ENCODE data around the gene METTL2B.
"Not testable (repeated sequence)": the region's sequence is repeated elsewhere in the genome, so short reads cannot be mapped to it uniquely, and the experiment has no call there.

The METTL2B gene

GRCh38 chr7:128507321-128507993, 30.9 kb downstream of the METTL2B start:
- H2AFZ ChIP-seq (ENCODE audit: low read length); H3K4me1 ChIP-seq (ENCODE audit: insufficient read depth, low read length, poor library complexity, severe bottlenecking); H3K4me2 ChIP-seq (ENCODE audit: low read depth, low read length, poor library complexity, severe bottlenecking); H3K9me2 ChIP-seq (replicated peaks; ENCODE audit: low read depth, low read length); H4K20me1 ChIP-seq (ENCODE audit: insufficient read depth, low read length, poor library complexity, severe bottlenecking); H3K9ac ChIP-seq (ENCODE audit: low read depth, low read length, poor library complexity, severe bottlenecking); H3K79me2 ChIP-seq (ENCODE audit: insufficient read depth, low read length); H3K27me3 ChIP-seq (ENCODE audit: insufficient read depth, low read length, poor library complexity, severe bottlenecking); H3F3A ChIP-seq (ENCODE audit: low read depth); H3K36me3 ChIP-seq (ENCODE audit: insufficient read depth, low read length); H3K9me3 ChIP-seq (ENCODE audit: insufficient read depth, low read depth, low read length); H3K4me3 ChIP-seq (ENCODE audit: low read length, poor library complexity, severe bottlenecking): not testable (repeated sequence)

- not testable (repeated sequence) for H3K4me3 ChIP-seq (ENCODE audit: low read length, poor library complexity, severe bottlenecking); H3K9me3 ChIP-seq (ENCODE audit: insufficient read depth, low read depth, low read length); H3K4me2 ChIP-seq (ENCODE audit: low read depth, low read length, poor library complexity, severe bottlenecking); H3K9me2 ChIP-seq (replicated peaks; ENCODE audit: low read depth, low read length); H4K20me1 ChIP-seq (ENCODE audit: insufficient read depth, low read length, poor library complexity, severe bottlenecking); H2AFZ ChIP-seq (ENCODE audit: low read length); H3K27me3 ChIP-seq (ENCODE audit: insufficient read depth, low read length, poor library complexity, severe bottlenecking); H3K36me3 ChIP-seq (ENCODE audit: insufficient read depth, low read length); H3K9ac ChIP-seq (ENCODE audit: low read depth, low read length, poor library complexity, severe bottlenecking); H3K79me2 ChIP-seq (ENCODE audit: insufficient read depth, low read length); H3K4me1 ChIP-seq (ENCODE audit: insufficient read depth, low read length, poor library complexity, severe bottlenecking); H3F3A ChIP-seq (ENCODE audit: low read depth)
Observed at GRCh38 chr7:128511692-128512091, 35.1 kb downstream of the METTL2B start.

- not testable (repeated sequence) for H4K20me1 ChIP-seq (ENCODE audit: insufficient read depth, low read length, poor library complexity, severe bottlenecking); H3K9me3 ChIP-seq (ENCODE audit: insufficient read depth, low read depth, low read length); H3K36me3 ChIP-seq (ENCODE audit: insufficient read depth, low read length); H3K79me2 ChIP-seq (ENCODE audit: insufficient read depth, low read length); H3K9ac ChIP-seq (ENCODE audit: low read depth, low read length, poor library complexity, severe bottlenecking); H3K4me3 ChIP-seq (ENCODE audit: low read length, poor library complexity, severe bottlenecking); H3F3A ChIP-seq (ENCODE audit: low read depth); H3K4me2 ChIP-seq (ENCODE audit: low read depth, low read length, poor library complexity, severe bottlenecking); H3K27me3 ChIP-seq (ENCODE audit: insufficient read depth, low read length, poor library complexity, severe bottlenecking); H3K9me2 ChIP-seq (replicated peaks; ENCODE audit: low read depth, low read length); H2AFZ ChIP-seq (ENCODE audit: low read length); H3K4me1 ChIP-seq (ENCODE audit: insufficient read depth, low read length, poor library complexity, severe bottlenecking)
Observed at GRCh38 chr7:128515232-128515631, 38.7 kb downstream of the METTL2B start.

GRCh38 chr7:128517023-128517422, 40.5 kb downstream of the METTL2B start:
- H3K9me2 ChIP-seq (replicated peaks; ENCODE audit: low read depth, low read length); H4K20me1 ChIP-seq (ENCODE audit: insufficient read depth, low read length, poor library complexity, severe bottlenecking); H3K79me2 ChIP-seq (ENCODE audit: insufficient read depth, low read length); H3K27me3 ChIP-seq (ENCODE audit: insufficient read depth, low read length, poor library complexity, severe bottlenecking); H2AFZ ChIP-seq (ENCODE audit: low read length); H3K4me3 ChIP-seq (ENCODE audit: low read length, poor library complexity, severe bottlenecking); H3K9me3 ChIP-seq (ENCODE audit: insufficient read depth, low read depth, low read length); H3K4me2 ChIP-seq (ENCODE audit: low read depth, low read length, poor library complexity, severe bottlenecking); H3K4me1 ChIP-seq (ENCODE audit: insufficient read depth, low read length, poor library complexity, severe bottlenecking); H3K36me3 ChIP-seq (ENCODE audit: insufficient read depth, low read length); H3K9ac ChIP-seq (ENCODE audit: low read depth, low read length, poor library complexity, severe bottlenecking); H3F3A ChIP-seq (ENCODE audit: low read depth): not testable (repeated sequence)

GRCh38 chr7:128523226-128523931, 46.8 kb downstream of the METTL2B start:
- H2AFZ ChIP-seq (ENCODE audit: low read length); H3K9me2 ChIP-seq (replicated peaks; ENCODE audit: low read depth, low read length); H3K36me3 ChIP-seq (ENCODE audit: insufficient read depth, low read length); H3K27me3 ChIP-seq (ENCODE audit: insufficient read depth, low read length, poor library complexity, severe bottlenecking); H3K79me2 ChIP-seq (ENCODE audit: insufficient read depth, low read length); H4K20me1 ChIP-seq (ENCODE audit: insufficient read depth, low read length, poor library complexity, severe bottlenecking); H3K9me3 ChIP-seq (ENCODE audit: insufficient read depth, low read depth, low read length); H3K9ac ChIP-seq (ENCODE audit: low read depth, low read length, poor library complexity, severe bottlenecking); H3K4me1 ChIP-seq (ENCODE audit: insufficient read depth, low read length, poor library complexity, severe bottlenecking); H3F3A ChIP-seq (ENCODE audit: low read depth); H3K4me3 ChIP-seq (ENCODE audit: low read length, poor library complexity, severe bottlenecking): not testable (repeated sequence)
- peak overlapping the region; percentile 38 for H3K4me2 ChIP-seq (ENCODE audit: low read depth, low read length, poor library complexity, severe bottlenecking)

- H3K4me3 ChIP-seq (ENCODE audit: low read length, poor library complexity, severe bottlenecking); H3K9me3 ChIP-seq (ENCODE audit: insufficient read depth, low read depth, low read length); H3F3A ChIP-seq (ENCODE audit: low read depth); H4K20me1 ChIP-seq (ENCODE audit: insufficient read depth, low read length, poor library complexity, severe bottlenecking); H3K27me3 ChIP-seq (ENCODE audit: insufficient read depth, low read length, poor library complexity, severe bottlenecking); H3K79me2 ChIP-seq (ENCODE audit: insufficient read depth, low read length); H3K36me3 ChIP-seq (ENCODE audit: insufficient read depth, low read length); H3K9ac ChIP-seq (ENCODE audit: low read depth, low read length, poor library complexity, severe bottlenecking); H3K9me2 ChIP-seq (replicated peaks; ENCODE audit: low read depth, low read length); H2AFZ ChIP-seq (ENCODE audit: low read length); H3K4me1 ChIP-seq (ENCODE audit: insufficient read depth, low read length, poor library complexity, severe bottlenecking): not testable (repeated sequence)
- peak overlapping the region; percentile 38 for H3K4me2 ChIP-seq (ENCODE audit: low read depth, low read length, poor library complexity, severe bottlenecking)
Observed at GRCh38 chr7:128523932-128524524, 47.5 kb downstream of the METTL2B start.

GRCh38 chr7:128525584-128525983, 49.0 kb downstream of the METTL2B start:
- H3K36me3 ChIP-seq (ENCODE audit: insufficient read depth, low read length); H3K27me3 ChIP-seq (ENCODE audit: insufficient read depth, low read length, poor library complexity, severe bottlenecking); H4K20me1 ChIP-seq (ENCODE audit: insufficient read depth, low read length, poor library complexity, severe bottlenecking); H3K9me2 ChIP-seq (replicated peaks; ENCODE audit: low read depth, low read length); H3K9me3 ChIP-seq (ENCODE audit: insufficient read depth, low read depth, low read length); H3F3A ChIP-seq (ENCODE audit: low read depth); H3K4me2 ChIP-seq (ENCODE audit: low read depth, low read length, poor library complexity, severe bottlenecking); H3K4me3 ChIP-seq (ENCODE audit: low read length, poor library complexity, severe bottlenecking); H2AFZ ChIP-seq (ENCODE audit: low read length); H3K4me1 ChIP-seq (ENCODE audit: insufficient read depth, low read length, poor library complexity, severe bottlenecking); H3K9ac ChIP-seq (ENCODE audit: low read depth, low read length, poor library complexity, severe bottlenecking): not testable (repeated sequence)
- H3K79me2 ChIP-seq (ENCODE audit: insufficient read depth, low read length) = peaks cover 13% of the 10 kb centered on the region
